GM12878 (cell line): Measurements from ENCODE around the gene SP8. TPM values are rescaled to one million over a fixed set of nuclear protein-coding genes. Genes with fewer than 3 reads are reported as not detected.

Experiments
- ATAC-seq: fragments of 200-7000 bp; cut with Tn5 transposase; 3 replicates; pipeline ENCODE4 v1.9.1; 2020; ENCODE audit warnings: mild to moderate bottlenecking, moderate library complexity
- BruUV-seq: library from RNA; stranded (reverse); fragments of 400-500 nt; replicated peaks from 2 replicates; lab custom pipeline; 2021; lab: Mats Ljungman, UMichigan
- CTCF ChIA-PET: fragments of 300-600 bp; sonication (Branson Sonifier 250); formaldehyde crosslinking; extraction: SDS; loops from one replicate; lab custom pipeline; 2021; ENCODE audit warnings: inconsistent platforms; lab: Yijun Ruan, JAX
- POLR2A ChIA-PET: fragments of 350-600 bp; formaldehyde crosslinking; extraction: SDS; loops from one replicate; lab custom pipeline; 2021; ENCODE audit warnings: inconsistent platforms; lab: Charles Lee
- RAD21 ChIA-PET: fragments of 300-600 bp; sonication (Branson Sonifier 250); formaldehyde crosslinking; loops from one replicate; lab custom pipeline; 2023; ENCODE audit warnings: antibody characterized with exemption; ENCODE audit not compliant: unreplicated experiment; lab: Charles Lee
- SMC1A ChIA-PET: fragments of 300-600 bp; sonication (Branson Sonifier 250); formaldehyde crosslinking; loops from one replicate; lab custom pipeline; 2023; ENCODE audit not compliant: unreplicated experiment, uncharacterized antibody; lab: Charles Lee
- DNase-seq: peaks from one replicate; pipeline ENCODE4 v3.0.0-alpha.2; 2011; ENCODE audit warnings: low read depth, low spot score
- FAIRE-seq: peaks from 3 replicates; lab custom pipeline; 2011; peaks lifted over from hg19 to GRCh38; lab: Jason Lieb, UNC
- H2AFZ ChIP-seq: 2 replicates; pipeline ENCODE4 v1.6.0; 2011; ENCODE audit warnings: low read depth, low read length, control low read depth; ENCODE audit not compliant: control insufficient read depth
- H3K27ac ChIP-seq: 2 replicates; pipeline ENCODE4 v1.5.1; 2011; ENCODE audit warnings: control low read depth; ENCODE audit not compliant: control insufficient read depth, insufficient read depth
- H3K27me3 ChIP-seq, 2 experiments: replicated peaks in 1 of 2; 2 replicates each; pipeline versions ENCODE4 v1.6.0 to v1.6.1; 2011; ENCODE audit warnings: low read length in 1 of 2; ENCODE audit not compliant: control insufficient read depth in 2 of 2, insufficient read depth in 2 of 2
- H3K36me3 ChIP-seq, 2 experiments: 2 replicates each; pipeline ENCODE4 v1.5.1; 2011; ENCODE audit warnings: low read length in 1 of 2; ENCODE audit not compliant: control insufficient read depth in 2 of 2, insufficient read depth in 2 of 2
- H3K4me1 ChIP-seq: 2 replicates; pipeline ENCODE4 v1.6.1; 2011; ENCODE audit warnings: mild to moderate bottlenecking, low read length, moderate library complexity, mixed read lengths; ENCODE audit not compliant: control insufficient read depth, insufficient read depth
- H3K4me2 ChIP-seq: 2 replicates; pipeline ENCODE4 v1.6.0; 2011; ENCODE audit warnings: control low read depth; ENCODE audit not compliant: control insufficient read depth, insufficient read depth
- H3K4me3 ChIP-seq: fragments of 200-600 bp; sonication (generic); 2 replicates; pipeline ENCODE4 v1.5.1; 2016
- H3K79me2 ChIP-seq: 2 replicates; pipeline ENCODE4 v1.6.0; 2011; ENCODE audit warnings: low read length; ENCODE audit not compliant: control insufficient read depth, insufficient read depth
- H3K9ac ChIP-seq: 2 replicates; pipeline ENCODE4 v1.8.0; 2011; ENCODE audit warnings: low read length, control low read depth, mixed read lengths; ENCODE audit not compliant: control insufficient read depth, insufficient read depth
- H3K9me3 ChIP-seq: replicated peaks from 3 replicates; pipeline ENCODE4 v1.5.1; 2011; ENCODE audit warnings: mild to moderate bottlenecking, low read length; ENCODE audit not compliant: control insufficient read depth, insufficient read depth
- H4K20me1 ChIP-seq: 2 replicates; pipeline ENCODE4 v1.6.0; 2011; ENCODE audit not compliant: control insufficient read depth, insufficient read depth
- CHD4 ChIP-seq: fragments of 200-600 bp; sonication (generic); IDR thresholded peaks from 2 replicates; pipeline ENCODE4 v1.6.1; 2016; ENCODE audit warnings: mild to moderate bottlenecking
- EZH2 ChIP-seq: IDR thresholded peaks from 2 replicates; pipeline ENCODE4 v1.6.1; 2012; ENCODE audit warnings: low read depth, mild to moderate bottlenecking, control low read depth, inconsistent platforms, low read length, borderline replicate concordance; ENCODE audit not compliant: control insufficient read depth
- HCFC1 ChIP-seq: fragments of 150-350 bp; IDR thresholded peaks from 2 replicates; pipeline ENCODE4 v1.6.1; 2014; ENCODE audit warnings: low read length
- MTA2 ChIP-seq: fragments of 450-650 bp; IDR thresholded peaks from 2 replicates; pipeline ENCODE4 v1.6.1; 2016; ENCODE audit warnings: low read depth, mild to moderate bottlenecking, moderate library complexity
- POLR2A ChIP-seq: IDR thresholded peaks from 2 replicates; pipeline ENCODE4 v1.6.1; 2011; ENCODE audit warnings: low read depth, mild to moderate bottlenecking, low read length
- POLR2AphosphoS2 ChIP-seq: IDR thresholded peaks from 2 replicates; pipeline ENCODE4 v1.6.1; 2011; ENCODE audit warnings: low read depth, mild to moderate bottlenecking, low read length, improper control_type of control experiment, moderate library complexity
- RAD51 ChIP-seq: fragments of 450-650 bp; IDR thresholded peaks from 2 replicates; pipeline ENCODE4 v1.6.1; 2016; ENCODE audit warnings: moderate library complexity, mild to moderate bottlenecking, inconsistent platforms
- RBBP5 ChIP-seq: fragments of 200-600 bp; sonication (generic); conservative IDR thresholded peaks from 2 replicates; pipeline ENCODE4 v1.6.1; 2016
- STAT1 ChIP-seq: fragments of 450-650 bp; conservative IDR thresholded peaks from 2 replicates; pipeline ENCODE4 v1.6.1; 2014; ENCODE audit warnings: antibody characterized with exemption, mild to moderate bottlenecking
- TCF7 ChIP-seq: IDR thresholded peaks from 2 replicates; pipeline ENCODE4 v1.6.1; 2014; ENCODE audit warnings: antibody characterized with exemption, borderline replicate concordance
- WGBS: methylation state at CpG from one replicate; pipeline ENCODE4 v1.1.6; 2016; ENCODE audit warnings: low lambda C conversion rate; ENCODE audit not compliant: insufficient replicate concordance, insufficient coverage; ENCODE audit errors: missing lambda C conversion rate; 5-methylcytosine and 5-hydroxymethylcytosine counted together
- in situ Hi-C: fragments of 300-500 bp; cut with MboI; formaldehyde crosslinking; loops from 9 replicates; pipeline ENCODE4 v1.14.3; 2018; ENCODE audit warnings: mixed read lengths
- intact Hi-C: fragments of 100-400 bp; cut with micrococcal nuclease; formaldehyde crosslinking; loops from one replicate; pipeline ENCODE4 v1.14.2; 2022; ENCODE audit not compliant: unreplicated experiment
- polyA plus RNA-seq, 11 experiments: library from polyadenylated mRNA; depleted of rRNA in 4 of 11; unstranded in 6 of 11; stranded (reverse) in 5 of 11; fragments of >200 nt; fragmentation: Nextera tagmentation in 4 of 11; fragmentation: Illumina TruSeq in 1 of 11; extraction: Ambion mirVana in 4 of 11; extraction: Trizol in 1 of 11; gene quantifications; 1 replicate in 1 of 11; 2 replicates in 10 of 11; pipeline versions ENCODE4 v1.2.1 to v1.2.3, GENCODE V29; 2011 to 2016; ENCODE audit warnings: inconsistent platforms in 2 of 11, missing spikeins in 2 of 11, low read depth in 1 of 11
- total RNA-seq, 4 experiments: library from RNA; depleted of rRNA in 3 of 4; stranded (reverse); fragments of >200 nt in 3 of 4; fragmentation: Illumina TruSeq in 1 of 4; extraction: Trizol in 1 of 4; gene quantifications; 2 replicates each; pipeline versions ENCODE4 v1.2.1 to v1.2.3, GENCODE V29; 2013 to 2021

Gene SP8
- total and polyA plus RNA-seq, 10 of the 15 experiments (the other 5 are each of a cell fraction or from before 2014, with no cell fraction given), result not detected

GRCh38 chr7:20787660-20788419, 1.2 kb upstream of the SP8 start:
- ChIA-PET POLR2A (interaction anchor here (0.7 kb wide), 1 partner anchor 356 kb away, joined by 5 read pairs; no protein-coding TSS in a partner anchor), SMC1A (no interaction called here), CTCF (no interaction called here), RAD21 (no interaction called here)
- H3K4me2 ChIP-seq, result no peak overlapping the region
- FAIRE-seq (no peak), DNase-seq (no peak), ATAC-seq (no peak)
- in situ Hi-C loops (no loop called here), intact Hi-C loops (no loop called here)
- no peaks in the 10 kb centered on the region for H4K20me1 ChIP-seq
- H3K4me3 ChIP-seq, result no peak overlapping the region
- TF ChIP-seq TCF7, result no peak
- TF ChIP-seq HCFC1, result no peak
- no peak for TF ChIP-seq STAT1
- H3K79me2 ChIP-seq, result no peaks in the 10 kb centered on the region
- BruUV-seq, result no TSS peak
- H3K36me3 ChIP-seq, result no peaks in the 10 kb centered on the region
- H3K27me3 ChIP-seq, result peaks cover 8 to 18% of the 10 kb centered on the region in 2 experiments; a peak in 3 of 4 replicates
- no peak overlapping the region for H2AFZ ChIP-seq
- no peak overlapping the region for H3K9ac ChIP-seq
- H3K9me3 ChIP-seq, result peaks cover 7% of the 10 kb centered on the region; the same call in 2 of the 3 replicates
- no peaks in the 10 kb centered on the region for H3K4me1 ChIP-seq
- WGBS, result 46% methylated on average over 20 of the region's 21 CpGs
- no peak overlapping the region for H3K27ac ChIP-seq

GRCh38 chr7:20786421-20786778, 286 bp downstream of the SP8 start:
- H3K9me3 ChIP-seq, result peaks cover 7% of the 10 kb centered on the region; the same call in 2 of the 3 replicates
- POLR2A ChIA-PET, result no interaction called here
- FAIRE-seq, result no peak
- H3K4me1 ChIP-seq, result no peaks in the 10 kb centered on the region
- in situ Hi-C loops, result no loop called here
- no peak overlapping the region for H3K27ac ChIP-seq
- no peak overlapping the region for H3K4me2 ChIP-seq
- H4K20me1 ChIP-seq, result no peaks in the 10 kb centered on the region
- TF ChIP-seq RBBP5 (no peak), MTA2 (no peak), POLR2A (no peak), CHD4 (no peak), POLR2AphosphoS2 (no peak), EZH2 (no peak), RAD51 (no peak)
- TF ChIP-seq, all 136 proteins: peak for 0
- no TSS peak for BruUV-seq
- CTCF ChIA-PET, result no interaction called here
- 47% methylated on average over 14 of the region's 14 CpGs for WGBS
- intact Hi-C loops, result no loop called here
- H3K9ac ChIP-seq, result no peak overlapping the region
- DNase-seq, result no peak
- no peak overlapping the region for H2AFZ ChIP-seq
- H3K36me3 ChIP-seq, result no peaks in the 10 kb centered on the region
- H3K79me2 ChIP-seq, result no peaks in the 10 kb centered on the region
- H3K27me3 ChIP-seq, result peaks cover 8 to 18% of the 10 kb centered on the region in 2 experiments; a peak in 3 of 4 replicates
- ATAC-seq, result no peak
- H3K4me3 ChIP-seq, result no peak overlapping the region
- RAD21 ChIA-PET, result no interaction called here
- SMC1A ChIA-PET, result no interaction called here
